DND-41 (cell line): Measurements from ENCODE around the gene TULP4.

Experiments
- ATAC-seq: fragments of 200-7000 bp; cut with Tn5 transposase; 3 replicates; pipeline ENCODE4 v1.9.1; 2021; ENCODE audit warnings: low read depth; ENCODE audit not compliant: insufficient read depth
- DNase-seq: peaks from one replicate; pipeline ENCODE4 v3.0.0-alpha.2; 2020
- H2AFZ ChIP-seq: 2 replicates; pipeline ENCODE4 v1.6.0; 2012; ENCODE audit warnings: low read depth, low read length
- H3K27ac ChIP-seq: 2 replicates; pipeline ENCODE4 v1.5.1; 2012; ENCODE audit warnings: low read length, inconsistent platforms
- H3K27me3 ChIP-seq: fragments of 200-600 bp; sonication (generic); 2 replicates; pipeline ENCODE4 v1.6.0; 2012; ENCODE audit warnings: low read length, mild to moderate bottlenecking, inconsistent platforms; ENCODE audit not compliant: insufficient read depth, poor library complexity
- H3K36me3 ChIP-seq: 2 replicates; pipeline ENCODE4 v1.5.1; 2012; ENCODE audit warnings: low read length, inconsistent platforms; ENCODE audit not compliant: insufficient read depth
- H3K4me1 ChIP-seq: 2 replicates; pipeline ENCODE4 v1.5.1; 2012; ENCODE audit warnings: mild to moderate bottlenecking, low read length; ENCODE audit not compliant: insufficient read depth
- H3K4me2 ChIP-seq: 2 replicates; pipeline ENCODE4 v1.6.0; 2012; ENCODE audit warnings: mild to moderate bottlenecking, moderate library complexity, low read length, inconsistent platforms; ENCODE audit not compliant: insufficient read depth
- H3K4me3 ChIP-seq, 2 experiments: fragments of 200-600 bp in 1 of 2; shearing (Covaris generic) in 1 of 2; 2 replicates each; pipeline ENCODE4 v1.5.1; 2012 to 2016; ENCODE audit warnings: inconsistent platforms in 2 of 2, low read length in 2 of 2, mild to moderate bottlenecking in 2 of 2, low read depth in 1 of 2, moderate library complexity in 1 of 2
- H3K79me2 ChIP-seq: 2 replicates; pipeline ENCODE4 v1.6.0; 2012; ENCODE audit warnings: low read length, inconsistent platforms; ENCODE audit not compliant: insufficient read depth
- H3K9ac ChIP-seq: 2 replicates; pipeline ENCODE4 v1.6.0; 2012; ENCODE audit warnings: low read depth, mild to moderate bottlenecking, inconsistent platforms, low read length, moderate library complexity
- H3K9me3 ChIP-seq: 2 replicates; pipeline ENCODE4 v1.5.1; 2012; ENCODE audit warnings: low read length, moderate library complexity, mild to moderate bottlenecking, inconsistent platforms; ENCODE audit not compliant: insufficient read depth, severe bottlenecking
- H4K20me1 ChIP-seq: 2 replicates; pipeline ENCODE4 v1.6.0; 2012; ENCODE audit warnings: low read length; ENCODE audit not compliant: insufficient read depth
- CTCF ChIP-seq: IDR thresholded peaks from 2 replicates; pipeline ENCODE4 v1.5.1; 2012; ENCODE audit warnings: borderline replicate concordance, low read length, moderate library complexity, mild to moderate bottlenecking; ENCODE audit not compliant: poor library complexity, severe bottlenecking; ENCODE audit errors: extremely low read depth
- EZH2 ChIP-seq: IDR thresholded peaks from 3 replicates; pipeline ENCODE4 v1.6.1; 2012; ENCODE audit warnings: borderline replicate concordance, low read depth, mild to moderate bottlenecking, moderate library complexity, low read length, inconsistent platforms; ENCODE audit not compliant: severe bottlenecking

TULP4 gene

GRCh38 chr6:158431036-158431435 lies 118.8 kb downstream of the TULP4 start:
- H3K4me2 ChIP-seq, result no peak overlapping the region
- H3K9me3 ChIP-seq, result no peaks in the 10 kb centered on the region
- H3K4me1 ChIP-seq, result no peaks in the 10 kb centered on the region
- H2AFZ ChIP-seq, result no peak overlapping the region
- DNase-seq (no peak), ATAC-seq (no peak)
- H3K36me3 ChIP-seq, result peaks cover 15% of the 10 kb centered on the region; the same call in 1 of the 2 replicates
- no peak overlapping the region for H3K4me3 ChIP-seq
- H3K79me2 ChIP-seq, result no peaks in the 10 kb centered on the region
- H3K9ac ChIP-seq, result no peak overlapping the region
- H3K27ac ChIP-seq, result no peak overlapping the region
- no peaks in the 10 kb centered on the region for H4K20me1 ChIP-seq
- TF ChIP-seq CTCF (no peak), EZH2 (no peak)
- H3K27me3 ChIP-seq, result no peaks in the 10 kb centered on the region

- DNase-seq (no peak), ATAC-seq (no peak)
- Histone ChIP-seq H3K79me2 (no peaks in the 10 kb centered on the region), H3K4me1 (no peaks in the 10 kb centered on the region), H3K27me3 (no peaks in the 10 kb centered on the region), H3K27ac (no peak overlapping the region), H3K4me2 (no peak overlapping the region), H3K9ac (no peak overlapping the region), H2AFZ (no peak overlapping the region), H3K9me3 (no peaks in the 10 kb centered on the region), H3K4me3 (no peak overlapping the region), H3K36me3 (peaks cover 15% of the 10 kb centered on the region; the same call in 1 of the 2 replicates), H4K20me1 (no peaks in the 10 kb centered on the region)
- TF ChIP-seq CTCF, result no peak
These were observed 119.3 kb downstream of the TULP4 start for GRCh38 chr6:158431560-158431959.

GRCh38 chr6:158437571-158437970 lies 125.3 kb downstream of the TULP4 start:
- Histone ChIP-seq H3K79me2 (no peaks in the 10 kb centered on the region), H4K20me1 (no peaks in the 10 kb centered on the region), H3K27me3 (no peaks in the 10 kb centered on the region), H3K9me3 (no peaks in the 10 kb centered on the region), H3K4me2 (no peak overlapping the region), H3K4me1 (no peaks in the 10 kb centered on the region), H3K4me3 (no peak overlapping the region), H3K36me3 (peaks cover 7% of the 10 kb centered on the region; the same call in 1 of the 2 replicates), H3K27ac (no peak overlapping the region), H2AFZ (no peak overlapping the region), H3K9ac (no peak overlapping the region)
- TF ChIP-seq EZH2 (no peak), CTCF (no peak)
- no peak for DNase-seq
- no peak for ATAC-seq

GRCh38 chr6:158438226-158438625 lies 126.0 kb downstream of the TULP4 start:
- H3K9me3 ChIP-seq, result no peaks in the 10 kb centered on the region
- no peaks in the 10 kb centered on the region for H3K4me1 ChIP-seq
- TF ChIP-seq EZH2, result no peak
- TF ChIP-seq CTCF, result no peak
- H3K4me3 ChIP-seq, result no peak overlapping the region
- H3K79me2 ChIP-seq, result no peaks in the 10 kb centered on the region
- no peaks in the 10 kb centered on the region for H3K27me3 ChIP-seq
- no peak overlapping the region for H3K4me2 ChIP-seq
- H4K20me1 ChIP-seq, result no peaks in the 10 kb centered on the region
- no peak overlapping the region for H3K9ac ChIP-seq
- DNase-seq, result no peak
- no peak overlapping the region for H2AFZ ChIP-seq
- no peak for ATAC-seq
- H3K27ac ChIP-seq, result no peak overlapping the region
- peaks cover 7% of the 10 kb centered on the region; the same call in 1 of the 2 replicates for H3K36me3 ChIP-seq
